ENCODE measurements around the gene PAM.
"Not testable (repeated sequence)": the region's sequence is repeated elsewhere in the genome, so short reads cannot be mapped to it uniquely, and the experiment has no call there.

Gene PAM

GRCh38 chr5:102996011-102996575 is 241.0 kb downstream of the PAM start:
- Histone ChIP-seq H3K36me3 (ENCODE audit: control insufficient read depth, insufficient read depth, low read length) (no peaks in the 10 kb centered on the region), H3K27me3 (replicated peaks; ENCODE audit: control insufficient read depth, insufficient read depth, low read length) (no peaks in the 10 kb centered on the region), H3K4me3 (replicated peaks; ENCODE audit: low read depth, low read length) (no peak overlapping the region)
- no peak for TF ChIP-seq CTCF (IDR thresholded peaks at IDR 0.05; ENCODE audit: insufficient read depth, low read length, poor library complexity, severe bottlenecking)
- DNase-seq (ENCODE audit: extremely low read depth, insufficient read length) = no peak

GRCh38 chr5:102998224-102998623 is 243.1 kb downstream of the PAM start:
- no peak for TF ChIP-seq CTCF (IDR thresholded peaks at IDR 0.05; ENCODE audit: insufficient read depth, low read length, poor library complexity, severe bottlenecking)
- Histone ChIP-seq H3K27me3 (replicated peaks; ENCODE audit: control insufficient read depth, insufficient read depth, low read length) (no peaks in the 10 kb centered on the region), H3K36me3 (ENCODE audit: control insufficient read depth, insufficient read depth, low read length) (no peaks in the 10 kb centered on the region), H3K4me3 (replicated peaks; ENCODE audit: low read depth, low read length) (no peak overlapping the region)
- DNase-seq (ENCODE audit: extremely low read depth, insufficient read length) = no peak

GRCh38 chr5:102999191-102999590 is 244.1 kb downstream of the PAM start:
- H3K27me3 ChIP-seq (replicated peaks; ENCODE audit: control insufficient read depth, insufficient read depth, low read length) = no peaks in the 10 kb centered on the region
- H3K36me3 ChIP-seq (ENCODE audit: control insufficient read depth, insufficient read depth, low read length) = no peaks in the 10 kb centered on the region
- DNase-seq (ENCODE audit: extremely low read depth, insufficient read length) = no peak
- no peak overlapping the region for H3K4me3 ChIP-seq (replicated peaks; ENCODE audit: low read depth, low read length)
- no peak for TF ChIP-seq CTCF (IDR thresholded peaks at IDR 0.05; ENCODE audit: insufficient read depth, low read length, poor library complexity, severe bottlenecking)

- H3K27me3 ChIP-seq (replicated peaks; ENCODE audit: control insufficient read depth, insufficient read depth, low read length); H3K36me3 ChIP-seq (ENCODE audit: control insufficient read depth, insufficient read depth, low read length); H3K4me3 ChIP-seq (replicated peaks; ENCODE audit: low read depth, low read length): not testable (repeated sequence)
These were observed 244.5 kb downstream of the PAM start for GRCh38 chr5:102999621-103000020.

DNA sequence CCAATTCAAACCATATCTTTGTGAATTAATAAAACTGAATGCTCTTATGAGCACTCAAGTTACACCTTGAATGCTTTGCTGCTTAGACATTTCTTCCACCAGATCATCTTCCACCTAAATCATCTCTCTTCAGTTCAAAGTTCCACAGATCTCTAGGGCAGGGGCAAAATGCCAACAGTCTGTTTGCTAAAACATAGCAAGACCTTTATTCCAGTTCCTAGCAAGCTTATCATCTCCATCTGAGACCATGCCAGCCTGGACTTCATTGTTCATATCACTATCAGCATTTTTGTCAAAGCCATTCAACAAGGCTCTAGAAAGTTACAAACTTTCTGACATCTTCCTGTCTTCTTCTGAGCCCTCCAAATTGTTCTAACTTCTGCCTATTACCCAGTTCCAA is 245.0 kb downstream of the PAM start:
- Histone ChIP-seq H3K27me3 (replicated peaks; ENCODE audit: control insufficient read depth, insufficient read depth, low read length) (no peaks in the 10 kb centered on the region), H3K4me3 (replicated peaks; ENCODE audit: low read depth, low read length) (no peak overlapping the region), H3K36me3 (ENCODE audit: control insufficient read depth, insufficient read depth, low read length) (no peaks in the 10 kb centered on the region)
- DNase-seq (ENCODE audit: extremely low read depth, insufficient read length) = no peak
- TF ChIP-seq CTCF (IDR thresholded peaks at IDR 0.05; ENCODE audit: insufficient read depth, low read length, poor library complexity, severe bottlenecking) = no peak

More at GRCh38 chr5:102999621-103000020, 244.5 kb downstream of the PAM start:
- DNase-seq (ENCODE audit: extremely low read depth, insufficient read length) = not testable (repeated sequence)

DNA sequence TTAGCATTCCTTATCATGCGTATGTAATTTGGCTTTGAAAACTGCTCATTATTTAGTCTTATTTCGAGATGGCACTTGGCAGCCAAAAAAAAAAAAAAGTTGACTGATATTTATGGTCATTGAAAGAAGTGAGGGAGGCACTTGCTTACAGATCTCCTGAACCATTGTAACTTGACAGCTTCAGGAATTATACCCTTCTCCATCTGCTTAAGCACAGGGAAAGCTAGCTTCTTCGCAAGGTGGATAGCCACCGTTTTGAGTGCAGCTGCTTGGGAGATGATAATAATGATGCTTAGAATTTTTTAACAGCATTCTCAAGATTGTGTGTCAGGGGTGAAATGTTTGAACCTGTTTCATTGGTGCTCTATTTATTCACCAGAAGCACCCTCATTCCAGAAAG is 248.8 kb downstream of the PAM start:
- no peak for TF ChIP-seq CTCF (IDR thresholded peaks at IDR 0.05; ENCODE audit: insufficient read depth, low read length, poor library complexity, severe bottlenecking)
- DNase-seq (ENCODE audit: extremely low read depth, insufficient read length) = no peak
- no peak overlapping the region for H3K4me3 ChIP-seq (replicated peaks; ENCODE audit: low read depth, low read length)
- no peaks in the 10 kb centered on the region for H3K36me3 ChIP-seq (ENCODE audit: control insufficient read depth, insufficient read depth, low read length)
- H3K27me3 ChIP-seq (replicated peaks; ENCODE audit: control insufficient read depth, insufficient read depth, low read length) = no peaks in the 10 kb centered on the region
